Stimulated activated CD8-positive, alpha-beta memory T cell treated with anti-CD3 and anti-CD28 coated beads, Interleukin-4, amount 100 ng/mL, for 4 hours (primary cell): ENCODE measurements around the gene CYTH1.

ENCODE experiments used
- DNase-seq, 2 donors: peaks; one replicate each; pipeline ENCODE4 v3.0.0-alpha.2; 2020; ENCODE audit warnings: low read depth in 2 of 2, low spot score in 1 of 2

CYTH1 gene

GRCh38 chr17:78805301-78805700 lies 23.2 kb upstream of the CYTH1 start:
- peak in 1 of 2 donors; percentile 63 for DNase-seq

GRCh38 chr17:78804777-78805176 lies 22.7 kb upstream of the CYTH1 start:
- no peak for DNase-seq

- DNase-seq: no peak
Observed at GRCh38 chr17:78803186-78803845, 21.2 kb upstream of the CYTH1 start.

GRCh38 chr17:78802459-78802858 lies 20.4 kb upstream of the CYTH1 start:
- no peak for DNase-seq

GRCh38 chr17:78802008-78802407 lies 19.9 kb upstream of the CYTH1 start:
- no peak for DNase-seq

GRCh38 chr17:78800132-78800931 lies 18.3 kb upstream of the CYTH1 start:
- DNase-seq: no peak

GRCh38 chr17:78798695-78799559 lies 16.9 kb upstream of the CYTH1 start:
- no peak for DNase-seq

GRCh38 chr17:78797691-78798585 lies 15.9 kb upstream of the CYTH1 start:
- no peak for DNase-seq

- DNase-seq: no peak
Observed at GRCh38 chr17:78797213-78797612, 15.1 kb upstream of the CYTH1 start.

- DNase-seq: no peak
Observed at GRCh38 chr17:78796517-78796900, 14.4 kb upstream of the CYTH1 start.

- no peak for DNase-seq
Observed at GRCh38 chr17:78795861-78796516, 13.9 kb upstream of the CYTH1 start.

GRCh38 chr17:78794864-78795640 lies 13.0 kb upstream of the CYTH1 start:
- DNase-seq: no peak

GRCh38 chr17:78794399-78794798 lies 12.3 kb upstream of the CYTH1 start:
- DNase-seq: no peak

GRCh38 chr17:78793968-78794367 lies 11.9 kb upstream of the CYTH1 start:
- DNase-seq: no peak

- DNase-seq: no peak
Observed at GRCh38 chr17:78793415-78793814, 11.3 kb upstream of the CYTH1 start.

GRCh38 chr17:78791840-78792709 lies 10.0 kb upstream of the CYTH1 start:
- no peak for DNase-seq

GRCh38 chr17:78790552-78790951 lies 8.5 kb upstream of the CYTH1 start:
- no peak for DNase-seq

GRCh38 chr17:78789663-78790181 lies 7.6 kb upstream of the CYTH1 start:
- no peak for DNase-seq
